ENCODE measurements around the gene PPFIA3.

Gene PPFIA3
- total RNA-seq: 0 to 5.9 (median 0.60) reads per million in 17 experiments

- peak; percentile 53 to 81 (median 70) for DNase-seq
Measured at GRCh38 chr19:49119411-49120324, at the start of gene PPFIA3. Gene PPFIA3 (plus strand): TSS chr19:49119544. CDS start chr19:49127874, 8,330 bp downstream.

- no peak for DNase-seq
Measured at GRCh38 chr19:49070416-49070815, 48.9 kb upstream of the PPFIA3 start.

- peak in 2 of 4 experiments; percentile 27 to 42 for DNase-seq
Measured at GRCh38 chr19:49071860-49072547, 47.3 kb upstream of the PPFIA3 start.

- DNase-seq: peak; percentile 34 to 58 (median 47)
Measured at GRCh38 chr19:49073514-49074378, 45.6 kb upstream of the PPFIA3 start.

- DNase-seq: peak; percentile 39 to 63 (median 50)
Measured at GRCh38 chr19:49074869-49075268, 44.5 kb upstream of the PPFIA3 start.

GRCh38 chr19:49080392-49080791, 39.0 kb upstream of the PPFIA3 start:
- no peak for DNase-seq

- no peak for DNase-seq
Measured at GRCh38 chr19:49081273-49081672, 38.1 kb upstream of the PPFIA3 start.

- DNase-seq: no peak
Measured at GRCh38 chr19:49084206-49085019, 34.9 kb upstream of the PPFIA3 start.

- DNase-seq: peak; percentile 99 to 100 (median 100)
Measured at GRCh38 chr19:49085020-49085867, 34.1 kb upstream of the PPFIA3 start, which contains the start of gene SNRNP70. Gene SNRNP70 (plus strand): TSS chr19:49085451. CDS start chr19:49086415, 964 bp downstream.

GRCh38 chr19:49085868-49086232, 33.5 kb upstream of the PPFIA3 start:
- no peak for DNase-seq

GRCh38 chr19:49086296-49086695, 33.0 kb upstream of the PPFIA3 start:
- no peak for DNase-seq

- no peak for DNase-seq
Measured at GRCh38 chr19:49091391-49092038, 27.8 kb upstream of the PPFIA3 start.

- no peak for DNase-seq
Measured at GRCh38 chr19:49092686-49093085, 26.7 kb upstream of the PPFIA3 start.

GRCh38 chr19:49094505-49095482, 24.6 kb upstream of the PPFIA3 start:
- DNase-seq: no peak

- peak; percentile 74 to 82 (median 78) for DNase-seq
Measured at GRCh38 chr19:49097453-49098288, 21.7 kb upstream of the PPFIA3 start.

- DNase-seq: no peak
Measured at GRCh38 chr19:49098795-49099194, 20.5 kb upstream of the PPFIA3 start.

GRCh38 chr19:49101160-49101559, 18.2 kb upstream of the PPFIA3 start:
- no peak for DNase-seq

GRCh38 chr19:49102303-49102702, 17.0 kb upstream of the PPFIA3 start:
- DNase-seq: no peak

Measured in suppressor macrophage (primary cell).